Testis (tissue), 2 donors: Measurements from ENCODE around the gene USP15.

Source experiments
- CTCF ChIP-seq, 3 experiments: fragments of 450-650 bp in 2 of 3; fragments of 200-600 bp in 1 of 3; sonication (generic) in 1 of 3; IDR thresholded peaks; one replicate each; pipeline ENCODE4 v1.5.1; 2016 to 2019; ENCODE audit warnings: antibody characterized with exemption in 3 of 3, mild to moderate bottlenecking in 2 of 3, moderate library complexity in 1 of 3
- POLR2A ChIP-seq: fragments of 450-650 bp; IDR thresholded peaks from one replicate; pipeline ENCODE4 v1.6.1; 2017; ENCODE audit warnings: antibody characterized with exemption, mild to moderate bottlenecking, moderate library complexity

DNA sequence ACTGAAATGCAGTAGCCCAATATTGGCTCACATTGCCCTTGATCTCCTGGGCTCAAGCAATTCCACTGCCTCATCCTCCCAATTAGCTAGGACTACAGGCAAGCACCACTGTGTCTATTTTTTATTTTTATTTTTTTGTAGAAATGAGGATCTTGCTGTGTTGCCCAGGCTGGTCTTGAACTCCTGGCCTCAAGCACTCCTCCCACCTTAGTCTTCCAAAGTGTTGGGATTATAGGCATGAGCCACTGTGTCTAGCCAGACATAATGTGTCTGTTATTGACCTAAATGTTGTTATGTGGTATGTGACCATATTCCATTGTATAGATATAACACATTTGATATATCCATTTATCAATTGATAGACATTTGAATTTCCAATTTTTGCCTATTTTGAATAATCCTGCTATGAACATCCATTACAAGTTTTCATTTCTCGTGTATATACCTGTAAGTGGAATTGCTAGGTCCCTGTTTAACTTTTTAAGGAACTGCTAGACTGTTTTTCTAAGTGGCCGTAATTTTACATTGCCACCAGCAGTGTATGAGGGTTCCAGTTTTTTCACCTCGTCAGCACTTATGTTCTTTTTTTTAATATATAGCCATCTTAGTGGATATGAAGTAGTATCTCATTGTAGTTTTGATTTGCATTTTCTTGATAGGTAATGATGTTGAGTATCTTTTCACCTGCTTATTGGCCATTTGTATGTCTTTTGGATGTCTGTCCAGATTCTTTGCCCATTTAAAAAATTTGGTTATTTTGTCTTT lies 9.4 kb downstream of the USP15 start:
- no peak for TF ChIP-seq CTCF (IDR thresholded peaks at IDR 0.05)
- TF ChIP-seq POLR2A: no peak
